ENCODE measurements around the gene CSNK2B.

Gene CSNK2B

GRCh38 chr6:31686483-31686882 is 20.6 kb downstream of the CSNK2B start:
- Mint-ChIP-seq H3K27me3 (no peaks in the 10 kb centered on the region), H3K36me3 (ENCODE audit: low read depth) (peaks cover 11% of the 10 kb centered on the region), H3K27ac (peak overlapping the region; percentile 2), H3K4me1 (peaks cover 15% of the 10 kb centered on the region), H3K9me3 (no peaks in the 10 kb centered on the region), H3K4me3 (no peak overlapping the region)
- DNase-seq (no peak), ATAC-seq (no peak)

- no peaks in the 10 kb centered on the region for H3K9me3 Mint-ChIP-seq
These were observed 21.4 kb downstream of the CSNK2B start for GRCh38 chr6:31687321-31687720.

GRCh38 chr6:31687860-31688693 is 22.2 kb downstream of the CSNK2B start:
- Mint-ChIP-seq H3K36me3 (ENCODE audit: low read depth) (peaks cover 11% of the 10 kb centered on the region), H3K4me3 (no peak overlapping the region), H3K27ac (no peak overlapping the region), H3K9me3 (no peaks in the 10 kb centered on the region), H3K27me3 (no peaks in the 10 kb centered on the region), H3K4me1 (peaks cover 10% of the 10 kb centered on the region)
- no peak for DNase-seq
- no peak for ATAC-seq

More at GRCh38 chr6:31687321-31687720, 21.4 kb downstream of the CSNK2B start:
- Mint-ChIP-seq H3K27ac (no peak overlapping the region), H3K4me1 (peaks cover 10% of the 10 kb centered on the region), H3K27me3 (no peaks in the 10 kb centered on the region), H3K4me3 (no peak overlapping the region), H3K36me3 (ENCODE audit: low read depth) (peaks cover 11% of the 10 kb centered on the region)
- DNase-seq (no peak), ATAC-seq (no peak)

GRCh38 chr6:31689249-31690110 is 23.6 kb downstream of the CSNK2B start:
- Mint-ChIP-seq H3K4me1 (peaks cover 10% of the 10 kb centered on the region), H3K27ac (peak overlapping the region; percentile 59), H3K36me3 (ENCODE audit: low read depth) (peaks cover 11% of the 10 kb centered on the region), H3K27me3 (no peaks in the 10 kb centered on the region), H3K4me3 (no peak overlapping the region), H3K9me3 (no peaks in the 10 kb centered on the region)
- DNase-seq (no peak), ATAC-seq (no peak)

- Mint-ChIP-seq H3K9me3 (no peaks in the 10 kb centered on the region), H3K36me3 (ENCODE audit: low read depth) (peaks cover 15% of the 10 kb centered on the region), H3K27ac (peak overlapping the region; percentile 59), H3K27me3 (no peaks in the 10 kb centered on the region), H3K4me3 (no peak overlapping the region), H3K4me1 (peaks cover 10% of the 10 kb centered on the region)
- peak; percentile 44 for ATAC-seq
- no peak for DNase-seq
These were observed 24.6 kb downstream of the CSNK2B start for GRCh38 chr6:31690231-31691077.

- DNase-seq (no peak), ATAC-seq (no peak)
- Mint-ChIP-seq H3K27me3 (no peaks in the 10 kb centered on the region), H3K4me1 (peaks cover 10% of the 10 kb centered on the region), H3K4me3 (no peak overlapping the region), H3K27ac (no peak overlapping the region), H3K9me3 (no peaks in the 10 kb centered on the region), H3K36me3 (ENCODE audit: low read depth) (peaks cover 18% of the 10 kb centered on the region)
These were observed 25.2 kb downstream of the CSNK2B start for GRCh38 chr6:31691078-31691463.

GRCh38 chr6:31691564-31692108 is 25.8 kb downstream of the CSNK2B start:
- peaks cover 19% of the 10 kb centered on the region for H3K36me3 Mint-ChIP-seq (ENCODE audit: low read depth)

GRCh38 chr6:31692353-31692752 is 26.5 kb downstream of the CSNK2B start:
- peaks cover 20% of the 10 kb centered on the region for H3K36me3 Mint-ChIP-seq (ENCODE audit: low read depth)
- no peak for ATAC-seq
- H3K27me3 Mint-ChIP-seq = no peaks in the 10 kb centered on the region
- no peak for DNase-seq
- H3K4me3 Mint-ChIP-seq = no peak overlapping the region
- no peak overlapping the region for H3K27ac Mint-ChIP-seq
- no peaks in the 10 kb centered on the region for H3K9me3 Mint-ChIP-seq
- H3K4me1 Mint-ChIP-seq = peaks cover 11% of the 10 kb centered on the region

More at GRCh38 chr6:31691564-31692108, 25.8 kb downstream of the CSNK2B start:
- Mint-ChIP-seq H3K4me3 (no peak overlapping the region), H3K4me1 (peaks cover 10% of the 10 kb centered on the region), H3K27me3 (no peaks in the 10 kb centered on the region), H3K9me3 (no peaks in the 10 kb centered on the region), H3K27ac (no peak overlapping the region)
- ATAC-seq (no peak), DNase-seq (no peak)

GRCh38 chr6:31692886-31693285 is 27.0 kb downstream of the CSNK2B start:
- H3K9me3 Mint-ChIP-seq = no peaks in the 10 kb centered on the region
- peaks cover 16% of the 10 kb centered on the region for H3K4me1 Mint-ChIP-seq
- peaks cover 20% of the 10 kb centered on the region for H3K36me3 Mint-ChIP-seq (ENCODE audit: low read depth)
- no peak for ATAC-seq
- no peaks in the 10 kb centered on the region for H3K27me3 Mint-ChIP-seq
- H3K27ac Mint-ChIP-seq = no peak overlapping the region
- no peak overlapping the region for H3K4me3 Mint-ChIP-seq
- DNase-seq = no peak

GRCh38 chr6:31693535-31693934 is 27.7 kb downstream of the CSNK2B start:
- no peaks in the 10 kb centered on the region for H3K9me3 Mint-ChIP-seq
- no peak overlapping the region for H3K27ac Mint-ChIP-seq
- ATAC-seq = no peak
- H3K4me3 Mint-ChIP-seq = no peak overlapping the region
- peaks cover 21% of the 10 kb centered on the region for H3K36me3 Mint-ChIP-seq (ENCODE audit: low read depth)
- H3K4me1 Mint-ChIP-seq = peaks cover 18% of the 10 kb centered on the region
- no peaks in the 10 kb centered on the region for H3K27me3 Mint-ChIP-seq
- no peak for DNase-seq

GRCh38 chr6:31697555-31697954 is 31.7 kb downstream of the CSNK2B start:
- DNase-seq = no peak
- no peaks in the 10 kb centered on the region for H3K9me3 Mint-ChIP-seq
- no peaks in the 10 kb centered on the region for H3K27me3 Mint-ChIP-seq
- ATAC-seq = peak; percentile 18
- peaks cover 22% of the 10 kb centered on the region for H3K36me3 Mint-ChIP-seq (ENCODE audit: low read depth)
- H3K4me1 Mint-ChIP-seq = peaks cover 27% of the 10 kb centered on the region
- no peak overlapping the region for H3K4me3 Mint-ChIP-seq
- peak overlapping the region; percentile 53 for H3K27ac Mint-ChIP-seq

- Mint-ChIP-seq H3K9me3 (no peaks in the 10 kb centered on the region), H3K27ac (peak overlapping the region; percentile 14), H3K4me1 (peaks cover 34% of the 10 kb centered on the region), H3K4me3 (peak overlapping the region; percentile 98), H3K27me3 (no peaks in the 10 kb centered on the region), H3K36me3 (ENCODE audit: low read depth) (peaks cover 15% of the 10 kb centered on the region)
- ATAC-seq (no peak), DNase-seq (no peak)
These were observed 35.0 kb downstream of the CSNK2B start for GRCh38 chr6:31700740-31701401.

GRCh38 chr6:31701666-31702404 is 36.0 kb downstream of the CSNK2B start:
- Mint-ChIP-seq H3K9me3 (no peaks in the 10 kb centered on the region), H3K4me1 (peaks cover 34% of the 10 kb centered on the region)
- no peak for DNase-seq

More at GRCh38 chr6:31701666-31702404, 36.0 kb downstream of the CSNK2B start:
- Mint-ChIP-seq H3K4me3 (peak overlapping the region; percentile 98), H3K36me3 (ENCODE audit: low read depth) (peaks cover 11% of the 10 kb centered on the region), H3K27me3 (no peaks in the 10 kb centered on the region), H3K27ac (peak overlapping the region; percentile 93)
- ATAC-seq = no peak

All from activated naive CD8-positive, alpha-beta T cell treated with anti-CD3 and anti-CD28 coated beads, Interleukin-2, amount 50 U/mL, for 24 hours (primary cell).